GM18909 (cell line): ENCODE results near the gene PYGB.

Source experiments
- ATAC-seq: cut with Tn5 transposase; IDR thresholded peaks from one replicate; pipeline ENCODE4 v1.9.1; 2021; ENCODE audit warnings: mild to moderate bottlenecking; ENCODE audit not compliant: unreplicated experiment, poor library complexity

Gene PYGB

DNA sequence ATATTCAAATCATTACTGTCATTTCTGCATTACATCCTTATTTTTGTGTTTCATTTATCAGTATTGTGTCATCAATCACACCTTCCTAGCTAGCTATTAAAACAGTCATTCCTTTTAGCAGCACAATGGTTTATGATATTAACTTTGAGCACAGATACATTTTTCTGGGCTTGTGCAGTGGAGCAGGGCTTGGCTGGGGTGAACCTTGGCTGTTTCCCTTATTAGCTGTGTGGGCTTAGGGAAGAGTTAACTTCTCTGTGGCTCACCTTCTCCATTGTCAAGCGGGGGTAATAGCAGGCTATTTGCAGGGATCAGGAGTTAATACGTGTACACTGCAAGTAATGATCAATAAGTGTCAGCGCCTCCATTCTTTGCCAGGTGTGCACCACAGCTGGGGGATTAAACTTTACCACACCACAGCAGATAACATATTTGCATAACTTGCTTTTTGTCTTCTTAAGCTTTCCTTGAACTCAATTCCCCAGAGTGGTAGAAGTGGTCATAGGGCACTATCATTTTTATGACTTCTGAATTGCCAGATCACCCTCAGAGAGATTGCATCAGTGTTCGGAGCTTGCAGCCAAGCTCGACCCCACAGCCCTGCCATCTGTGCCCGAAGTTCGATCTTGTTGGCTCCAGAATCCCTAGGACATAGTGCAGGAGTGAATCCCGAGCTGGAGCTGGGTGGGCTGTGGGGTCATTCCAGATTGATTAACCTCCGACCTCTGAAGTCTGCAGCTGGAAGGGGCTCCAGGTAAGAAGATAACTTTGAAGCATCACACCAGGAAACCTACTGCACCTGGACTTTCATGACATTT is 1.5 kb upstream of the PYGB start:
- peak; percentile 48 for ATAC-seq

DNA sequence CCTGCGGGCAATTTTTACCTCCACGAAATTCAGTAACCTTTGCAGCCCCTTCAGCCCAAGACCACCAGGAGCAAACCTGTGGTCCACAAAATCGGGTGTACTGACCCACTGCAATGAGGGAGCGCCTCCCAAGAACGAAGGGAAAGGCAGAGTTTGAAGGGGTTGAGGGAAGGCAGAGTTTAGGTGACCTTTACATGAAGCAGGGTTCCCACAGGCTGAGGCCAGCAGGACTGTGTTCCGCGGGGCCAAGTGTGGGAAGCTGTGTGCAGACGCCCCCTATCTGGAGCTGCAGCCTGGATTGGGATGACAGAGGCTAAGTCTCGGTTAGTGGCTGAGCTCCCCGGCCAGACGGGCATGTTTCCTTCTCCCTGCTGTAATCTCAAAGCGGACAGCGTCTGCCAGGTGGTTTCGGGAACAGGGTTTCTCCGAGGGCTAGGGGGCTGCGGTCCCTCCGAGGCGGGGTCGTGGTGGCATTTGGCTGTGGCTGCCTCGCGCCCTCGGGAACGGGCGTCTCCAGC is 826 bp upstream of the PYGB start:
- no peak for ATAC-seq

DNA sequence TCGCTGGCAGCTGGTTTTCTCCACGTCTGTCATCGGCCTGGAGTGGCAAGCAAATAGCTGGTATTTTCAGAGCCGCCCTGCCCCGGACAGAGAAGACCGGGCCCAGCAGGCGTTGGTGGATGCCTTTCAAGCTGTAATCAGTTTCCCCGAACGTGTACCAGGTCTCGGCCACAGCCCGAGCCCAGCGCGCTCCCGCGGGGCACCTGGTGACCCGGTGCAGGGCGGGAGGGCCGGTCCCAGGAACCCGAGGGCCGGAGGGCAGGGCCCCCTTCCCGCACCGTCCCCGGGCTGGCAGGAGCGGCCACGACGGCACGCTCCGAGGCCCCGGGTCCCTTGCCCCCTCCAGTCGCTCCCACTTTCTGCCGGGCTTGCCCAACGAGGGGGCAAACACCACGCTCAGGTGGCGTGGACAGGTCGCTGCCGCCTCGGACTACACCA is 348 bp upstream of the PYGB start:
- ATAC-seq: peak; percentile 33

DNA sequence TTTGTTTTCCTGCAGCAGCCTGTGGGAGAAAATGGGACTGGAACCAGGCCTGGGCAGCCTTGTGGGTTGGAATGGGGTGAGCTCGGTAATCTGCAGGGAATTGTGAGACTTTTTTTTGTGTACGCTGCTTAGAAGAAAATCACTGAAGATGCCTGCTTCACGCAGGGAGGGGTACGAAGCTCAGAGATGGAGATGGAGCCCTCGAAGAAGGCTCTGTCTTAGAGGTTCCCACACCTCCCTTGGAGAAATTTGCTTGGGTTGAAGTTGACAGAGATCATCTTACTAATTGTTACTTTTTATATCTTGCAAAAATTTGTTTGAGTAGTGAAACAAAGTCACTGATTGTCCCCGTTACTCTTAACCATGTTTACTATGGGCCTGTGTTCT is 894 bp downstream of the PYGB start:
- ATAC-seq: no peak

DNA sequence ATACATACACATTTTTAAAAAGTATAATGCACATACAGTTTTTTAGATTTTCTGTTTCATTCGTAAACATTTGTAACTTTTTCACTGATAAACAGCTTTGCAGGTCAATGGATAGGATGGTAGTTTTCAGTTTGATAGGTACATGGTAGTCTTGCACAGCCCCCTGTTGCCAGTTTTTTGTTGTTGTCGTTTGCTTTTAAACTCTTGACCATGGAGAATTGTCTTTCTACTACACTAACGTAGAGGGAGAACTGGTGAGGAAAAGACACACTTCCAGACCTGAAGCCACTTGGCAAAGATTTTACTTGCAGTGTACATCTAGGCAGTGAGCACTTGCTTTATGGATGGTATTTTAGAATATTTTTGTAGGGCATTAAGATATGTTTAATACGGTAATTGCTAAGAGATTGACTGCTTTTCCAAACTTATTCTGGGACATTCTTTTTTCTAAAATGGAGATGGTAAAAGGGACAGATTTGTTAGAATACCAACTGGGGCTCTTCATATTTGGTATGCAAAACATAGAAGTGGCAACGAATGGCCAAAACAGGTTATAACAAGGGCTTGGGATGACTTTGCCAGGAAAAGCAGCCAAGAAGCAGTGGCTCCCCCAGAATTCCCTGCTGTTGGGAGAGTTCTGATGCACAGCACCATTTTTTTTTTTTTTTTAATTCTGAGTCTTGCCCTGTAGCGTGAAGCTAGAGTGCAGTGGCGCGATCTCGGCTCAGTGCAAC is 1.5 kb downstream of the PYGB start:
- no peak for ATAC-seq

DNA sequence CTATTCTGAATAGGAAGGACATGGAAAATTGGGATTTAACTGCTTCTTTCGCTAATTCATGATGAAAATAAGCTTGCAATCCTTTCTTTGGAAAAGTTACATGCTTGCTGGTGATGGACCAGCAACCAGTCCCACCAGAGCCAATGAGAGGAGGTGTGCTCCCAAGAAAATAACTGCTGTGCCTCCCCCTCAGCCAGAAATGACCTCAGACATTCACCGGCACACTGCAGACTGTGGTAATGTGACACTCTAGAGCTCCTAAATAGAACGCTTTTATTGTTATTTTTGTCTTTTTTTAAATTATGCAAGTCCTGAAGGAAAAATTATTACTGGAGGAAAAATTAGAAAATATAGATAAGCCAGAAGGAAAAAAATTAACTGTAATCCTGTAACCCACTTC is 2.6 kb downstream of the PYGB start:
- no peak for ATAC-seq

DNA sequence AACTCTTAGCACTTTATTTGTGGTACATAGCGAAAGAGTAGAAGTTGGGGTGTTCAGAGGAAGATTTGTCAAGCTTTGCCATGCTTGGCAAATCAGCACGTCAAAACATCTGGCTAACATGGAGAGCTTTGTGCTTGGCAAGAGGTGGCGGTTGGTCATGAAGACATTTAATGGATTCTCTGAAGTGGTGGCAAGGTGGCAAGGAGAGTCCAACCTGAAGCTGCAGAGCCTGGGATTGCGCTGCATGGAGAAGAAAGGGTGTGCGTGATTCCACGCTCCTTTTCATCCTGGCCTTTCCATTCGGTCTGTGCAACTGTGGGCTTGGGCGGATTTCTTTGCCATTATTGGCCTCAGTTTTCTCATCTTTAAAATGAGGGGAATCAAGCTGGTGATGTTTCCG is 3.1 kb downstream of the PYGB start:
- no peak for ATAC-seq

DNA sequence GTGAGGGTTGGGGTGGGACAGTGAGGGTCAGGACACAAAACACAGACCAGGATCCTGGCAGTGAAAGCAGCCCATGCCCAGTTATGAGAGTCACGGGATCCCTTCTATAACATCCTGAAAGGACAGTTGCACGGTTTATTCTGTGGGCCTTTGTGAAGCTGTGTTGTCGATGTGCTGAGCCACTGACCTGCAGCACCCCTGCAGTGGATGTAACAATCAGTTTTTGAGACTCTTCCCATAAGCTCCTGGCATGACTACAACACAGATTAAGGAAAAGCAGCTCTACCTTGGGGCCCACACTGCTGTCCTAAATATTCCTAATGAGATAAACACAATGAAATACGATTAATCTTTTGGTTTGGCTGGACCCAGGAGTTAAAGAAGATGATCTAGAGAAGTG is 3.7 kb downstream of the PYGB start:
- ATAC-seq: no peak

DNA sequence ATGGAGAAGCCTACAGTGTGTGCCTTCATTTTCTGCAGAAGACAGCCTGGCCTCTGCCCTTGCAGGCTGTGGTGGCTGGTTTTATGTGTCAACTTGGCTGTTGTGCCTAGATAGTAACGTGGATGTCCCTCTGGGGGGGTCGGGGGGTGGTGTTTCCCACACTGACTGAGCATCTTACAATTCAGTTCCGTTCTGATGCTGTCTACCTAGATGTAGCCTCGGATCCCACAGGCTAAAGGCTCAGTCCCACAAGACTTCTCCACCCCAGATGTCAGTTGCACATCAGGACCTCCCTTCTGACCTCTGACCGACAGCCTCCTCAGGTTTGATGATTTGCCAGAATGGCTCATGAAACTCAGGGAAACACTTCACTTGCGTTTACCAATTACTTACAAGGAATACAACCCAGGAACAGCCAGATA is 4.4 kb downstream of the PYGB start:
- no peak for ATAC-seq

DNA sequence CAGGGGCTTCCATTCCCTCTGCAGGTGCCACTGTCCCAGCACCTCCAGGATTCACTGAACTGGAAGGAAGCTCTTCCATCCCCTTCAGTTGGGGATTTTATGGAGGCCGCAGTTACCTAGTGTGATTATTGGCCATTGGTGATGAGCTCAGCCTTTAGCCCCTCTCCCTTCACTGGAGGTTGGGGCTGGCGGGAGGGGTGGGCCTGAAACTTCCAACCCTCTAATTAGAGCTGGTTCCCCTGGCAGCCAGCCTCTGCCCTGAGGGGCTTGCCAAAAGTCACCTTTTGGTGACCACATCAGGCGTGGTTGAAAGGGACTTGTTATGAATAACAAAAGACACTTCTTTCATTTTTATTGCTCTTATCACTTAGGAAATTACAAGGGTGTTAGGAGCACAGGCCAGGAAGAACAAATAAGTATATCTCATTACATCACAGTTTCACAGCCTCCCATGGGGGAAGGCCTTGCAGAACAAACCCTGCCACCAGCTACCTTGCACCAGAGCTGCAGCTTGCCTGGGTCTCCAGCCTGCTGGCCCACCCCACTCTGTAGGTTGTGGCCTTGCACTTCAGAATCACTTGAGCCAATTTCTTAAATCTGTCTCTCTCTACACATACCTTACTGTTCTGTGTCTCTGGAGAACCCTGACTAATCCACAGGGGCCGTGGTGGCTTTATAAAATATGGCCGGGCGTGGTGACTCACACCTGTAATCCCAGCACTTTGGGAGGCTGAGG is 5.0 kb downstream of the PYGB start:
- no peak for ATAC-seq

DNA sequence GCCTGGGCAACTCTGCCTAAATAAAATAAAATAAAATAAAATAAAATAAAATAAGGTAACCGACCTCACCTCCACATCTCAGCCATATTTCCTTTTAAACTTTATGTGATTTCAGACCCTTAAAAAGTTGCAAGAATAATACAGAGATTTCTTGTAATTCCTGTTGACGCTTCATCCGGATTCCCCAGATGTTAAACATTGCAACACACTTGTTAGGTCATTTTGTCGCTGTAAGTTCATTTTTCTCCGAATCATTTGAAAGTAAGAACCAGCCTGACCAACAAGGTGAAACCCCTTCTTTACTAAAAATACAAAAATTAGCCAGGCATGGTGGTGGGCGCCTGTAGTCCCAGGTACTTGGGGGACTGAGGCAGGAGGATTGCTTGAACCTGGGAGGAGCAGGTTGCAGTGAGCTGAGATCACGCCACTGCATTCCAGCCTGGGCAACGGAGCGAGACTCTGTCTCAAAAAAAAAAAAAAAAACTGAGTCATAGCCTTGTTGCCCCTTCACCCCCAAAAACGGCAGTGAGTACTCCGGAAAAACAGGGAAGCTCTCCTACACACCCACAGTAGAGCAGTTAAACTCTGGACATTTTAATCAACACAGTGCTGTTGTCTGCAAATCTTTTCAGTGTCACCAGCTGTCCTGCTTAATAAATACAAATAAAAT is 5.9 kb downstream of the PYGB start:
- no peak for ATAC-seq

DNA sequence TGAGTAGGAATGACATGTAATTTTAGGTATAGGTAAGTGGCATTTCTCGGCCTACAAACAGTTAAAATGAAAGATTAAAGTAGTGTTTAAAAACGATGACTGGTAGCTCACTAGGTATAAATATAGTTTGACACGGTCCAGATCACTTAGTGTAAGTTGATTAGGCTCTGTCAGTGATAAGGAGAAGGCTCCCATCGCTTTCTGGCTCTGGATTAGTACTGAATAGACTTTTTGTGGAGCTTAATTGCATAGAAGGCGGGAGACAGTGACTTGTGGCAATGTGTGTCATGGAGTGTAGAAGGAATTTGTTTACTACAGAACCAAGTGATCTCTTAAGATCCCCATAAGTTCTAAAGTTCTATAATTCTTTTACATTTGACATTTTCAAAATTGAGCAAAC is 6.7 kb downstream of the PYGB start:
- no peak for ATAC-seq

DNA sequence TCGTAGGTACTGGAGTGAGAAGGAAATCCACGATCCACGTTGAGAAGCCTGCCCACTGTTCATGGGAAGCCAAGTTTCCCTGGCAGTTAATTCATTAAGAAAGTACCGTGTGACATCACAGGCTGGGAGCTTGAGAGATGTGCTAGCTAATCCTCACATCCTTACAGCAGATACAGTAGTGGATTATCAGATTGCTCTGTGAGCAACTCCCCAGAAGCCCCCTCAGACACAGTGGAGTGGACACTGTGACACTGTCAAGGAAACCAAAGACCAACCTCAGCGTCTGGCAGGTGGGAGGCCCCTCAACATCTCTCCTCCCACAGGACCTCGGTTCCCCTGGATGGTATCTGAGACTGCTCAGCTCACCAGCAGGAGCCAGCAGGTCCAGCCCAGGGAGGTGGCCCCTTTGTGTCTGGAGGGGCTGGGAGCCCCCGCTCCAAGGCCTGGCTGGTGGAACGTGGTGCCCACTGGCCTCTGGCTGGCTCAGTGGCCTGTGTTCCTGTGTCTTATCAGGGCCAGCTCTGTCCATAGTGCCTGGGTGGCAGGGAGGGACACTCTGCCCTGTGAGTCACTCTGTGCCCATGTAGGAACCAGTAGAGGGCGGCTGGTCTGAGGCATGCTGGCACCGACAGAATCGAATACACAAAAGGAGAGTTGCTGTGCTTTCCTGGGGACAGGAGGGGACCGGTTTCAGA is 7.2 kb downstream of the PYGB start:
- ATAC-seq: no peak

DNA sequence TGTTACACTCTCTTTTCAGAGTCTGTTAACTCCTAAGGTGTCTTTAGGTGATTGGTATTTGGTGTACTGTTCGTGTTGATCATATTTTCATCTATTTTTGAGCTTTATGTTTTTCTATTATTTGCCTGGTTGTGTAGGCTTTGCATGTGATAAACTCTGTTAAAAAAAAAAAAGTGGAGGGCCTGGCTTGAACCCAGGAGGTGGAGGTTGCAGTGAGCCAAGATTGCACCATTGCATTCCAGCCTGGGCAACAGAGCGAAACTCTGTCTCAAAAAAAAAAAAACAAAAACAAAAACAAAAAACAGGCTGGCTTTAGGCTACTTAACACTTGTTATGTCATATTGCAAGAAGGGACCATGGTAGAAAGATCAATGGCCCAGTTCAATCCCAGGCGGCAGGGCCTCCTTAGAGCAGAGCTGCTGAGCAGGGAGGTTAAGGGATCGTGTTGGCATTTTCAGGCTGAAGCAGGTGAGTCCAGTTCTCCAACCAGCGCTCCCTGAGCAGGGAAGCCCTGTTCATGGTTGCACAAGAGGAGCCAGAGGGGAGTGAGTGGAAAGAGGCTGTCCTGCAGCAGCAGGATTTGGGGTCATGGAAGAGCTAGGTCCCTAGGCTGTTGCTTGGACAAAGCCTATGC is 8.5 kb downstream of the PYGB start:
- ATAC-seq: no peak

DNA sequence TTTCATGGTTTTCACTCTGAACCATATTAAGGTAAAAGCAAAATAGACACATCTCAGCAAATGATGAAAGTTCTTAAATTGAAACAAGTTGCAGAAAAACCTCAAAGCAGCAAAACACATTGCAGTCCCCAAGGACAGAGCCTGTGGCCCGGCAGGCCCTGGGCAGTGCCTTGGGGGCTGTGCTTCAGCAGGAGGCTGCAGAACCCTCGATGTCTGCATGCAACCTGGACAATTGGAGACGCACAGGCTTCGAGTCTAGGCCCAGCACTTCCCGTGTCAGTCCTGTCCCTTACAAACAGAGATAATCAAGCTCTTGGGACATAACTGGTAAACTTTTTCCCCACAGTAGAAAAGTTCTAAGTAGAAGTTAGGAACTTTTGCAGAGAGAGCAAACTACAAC is 9.2 kb downstream of the PYGB start:
- ATAC-seq: no peak

DNA sequence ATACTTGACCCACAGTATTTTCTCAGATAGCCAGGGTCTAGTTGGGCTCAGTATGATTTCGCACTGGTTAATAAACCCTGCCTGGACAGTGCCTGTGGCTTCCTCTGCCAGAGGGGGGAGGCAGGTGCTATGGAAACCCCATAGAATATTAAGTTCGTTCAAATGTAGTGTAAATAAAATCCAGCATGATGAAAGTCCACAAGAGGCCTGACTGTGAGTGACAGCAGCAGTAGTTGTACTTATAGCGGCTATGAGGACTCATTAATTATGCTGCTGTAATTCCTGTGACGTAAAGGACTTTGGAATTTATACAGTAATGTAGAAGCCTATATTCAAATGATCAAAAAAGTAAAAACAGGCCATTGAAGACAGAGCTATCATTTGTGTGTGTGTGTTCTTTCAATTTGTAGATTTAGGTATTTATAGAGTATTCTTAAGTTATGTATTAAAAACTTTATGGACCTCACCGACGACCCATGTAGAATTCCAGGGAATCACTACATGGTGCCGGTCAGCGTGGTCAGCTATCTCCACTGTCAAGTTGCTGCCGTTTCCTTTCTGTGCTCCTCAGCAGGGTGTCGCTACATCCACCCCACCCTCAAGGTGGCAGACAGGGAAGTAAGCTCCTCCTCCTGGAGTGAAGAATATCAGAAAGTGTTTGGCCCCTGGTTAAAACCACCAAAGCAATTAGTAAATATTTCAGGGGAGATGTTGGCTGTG is 10.0 kb downstream of the PYGB start:
- ATAC-seq: no peak

DNA sequence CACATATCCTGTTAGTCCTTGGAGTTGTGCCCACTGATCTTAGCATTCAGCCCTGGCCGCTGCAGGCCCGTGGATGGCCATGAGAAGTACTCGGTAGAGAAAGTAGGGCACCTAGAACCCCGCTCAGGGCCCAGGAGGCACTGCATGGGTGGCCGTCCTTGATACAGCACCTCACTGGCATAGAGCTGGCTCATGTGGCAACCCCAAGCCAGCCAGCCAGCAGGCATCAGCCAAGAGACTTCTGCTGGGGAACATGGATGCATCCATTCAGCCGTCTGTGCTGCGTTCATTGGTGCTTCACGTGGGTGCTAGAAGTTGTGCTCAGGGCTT is 10.6 kb downstream of the PYGB start:
- ATAC-seq: no peak

DNA sequence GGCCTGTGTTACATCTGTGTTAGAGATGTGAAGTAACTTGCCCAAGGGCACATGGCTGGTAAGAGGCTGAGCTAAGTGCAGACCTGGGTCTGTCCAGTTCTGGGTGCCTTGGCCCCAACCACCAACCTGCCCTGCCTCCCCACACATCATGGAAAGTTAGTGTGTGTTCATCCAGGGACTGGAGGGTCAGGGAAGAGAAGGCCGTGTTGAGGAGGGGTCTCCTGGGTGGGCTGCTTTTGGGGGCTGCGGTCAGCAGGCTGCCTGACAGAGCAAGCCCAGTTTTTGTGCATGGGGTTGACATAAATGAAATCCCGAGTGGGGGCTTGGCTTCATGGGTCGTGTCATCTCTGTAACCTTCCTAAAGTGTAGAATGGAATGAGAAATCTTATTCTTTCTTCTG is 10.9 kb downstream of the PYGB start:
- ATAC-seq: no peak

DNA sequence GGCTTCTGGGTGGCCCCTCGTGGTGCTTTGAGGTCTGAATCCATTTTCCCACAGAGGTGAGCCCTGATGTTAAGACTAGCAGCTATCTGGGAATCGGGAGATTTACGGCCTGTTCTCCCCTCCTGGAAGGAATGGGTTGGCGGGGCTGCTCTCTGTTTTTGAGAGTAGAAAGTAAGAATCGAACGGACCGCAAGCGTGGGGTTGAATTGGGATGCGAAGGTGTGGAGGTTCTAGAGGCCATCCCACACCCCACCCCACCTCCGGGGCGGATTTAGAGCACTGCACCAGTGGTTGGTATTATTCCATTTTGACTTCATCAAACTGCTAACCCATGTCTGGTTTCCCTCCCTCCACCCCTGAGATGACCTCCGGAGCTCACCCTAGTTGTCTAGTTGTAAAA is 11.5 kb downstream of the PYGB start:
- ATAC-seq: no peak
